Measurements from ENCODE around the gene PLAA.

PLAA gene

GRCh38 chr9:26951794-26952193 is 4.8 kb upstream of the PLAA start:
- no peak for TF ChIP-seq CTCF (IDR thresholded peaks at IDR 0.05; ENCODE audit: control extremely low read depth, extremely low read depth, low read depth, missing control alignments)
- no peak for DNase-seq (ENCODE audit: extremely low spot score)
- ChIA-PET CTCF (interaction anchor here (0.9 to 1.1 kb wide), 2 partner anchors 8 to 20 kb away, joined by 3 to 4 read pairs; no protein-coding TSS in a partner anchor), POLR2A (no interaction called here)

GRCh38 chr9:26950521-26950920 is 3.5 kb upstream of the PLAA start:
- ChIA-PET POLR2A (no interaction called here), CTCF (no interaction called here)
- TF ChIP-seq CTCF (IDR thresholded peaks at IDR 0.05; ENCODE audit: control extremely low read depth, extremely low read depth, low read depth, missing control alignments), result no peak
- DNase-seq (ENCODE audit: extremely low spot score), result no peak

- ChIA-PET CTCF (no interaction called here), POLR2A (no interaction called here)
- TF ChIP-seq CTCF (IDR thresholded peaks at IDR 0.05; ENCODE audit: control extremely low read depth, extremely low read depth, low read depth, missing control alignments), result no peak
- DNase-seq (ENCODE audit: extremely low spot score), result no peak
Measured at GRCh38 chr9:26949637-26950069, 2.6 kb upstream of the PLAA start.

- ChIA-PET POLR2A (interaction anchor here (1.4 kb wide), 1 partner anchor 56 kb away, joined by 4 read pairs; no protein-coding TSS in a partner anchor), CTCF (interaction anchor here (1.0 to 1.2 kb wide), 2 partner anchors 12 to 49 kb away, joined by 3 read pairs; no protein-coding TSS in a partner anchor)
- TF ChIP-seq CTCF (IDR thresholded peaks at IDR 0.05; ENCODE audit: control extremely low read depth, extremely low read depth, low read depth, missing control alignments), result no peak
- no peak for DNase-seq (ENCODE audit: extremely low spot score)
Measured at GRCh38 chr9:26947736-26948135, 694 bp upstream of the PLAA start.

GRCh38 chr9:26945591-26945990 is 1.5 kb downstream of the PLAA start:
- DNase-seq (ENCODE audit: extremely low spot score), result no peak
- TF ChIP-seq CTCF (IDR thresholded peaks at IDR 0.05; ENCODE audit: control extremely low read depth, extremely low read depth, low read depth, missing control alignments), result no peak
- ChIA-PET POLR2A (no interaction called here), CTCF (interaction anchor here (1.2 kb wide), 1 partner anchor 47 kb away, joined by 4 read pairs; no protein-coding TSS in a partner anchor)

GRCh38 chr9:26940779-26941178 is 6.3 kb downstream of the PLAA start:
- POLR2A ChIA-PET, result no interaction called here
- no peak for DNase-seq (ENCODE audit: extremely low spot score)
- CTCF ChIA-PET, result interaction anchor here (1.4 kb wide), 1 partner anchor 12 kb away, joined by 4 read pairs; no protein-coding TSS in a partner anchor
- TF ChIP-seq CTCF (IDR thresholded peaks at IDR 0.05; ENCODE audit: control extremely low read depth, extremely low read depth, low read depth, missing control alignments), result no peak

Data from GM10248 (cell line).